Ishikawa (cell line): ENCODE results near the gene ZNF787.

Source experiments
- CEBPB ChIP-seq: IDR thresholded peaks from 2 replicates; pipeline ENCODE4 v1.6.1; 2012
- CREB1 ChIP-seq: IDR thresholded peaks from 2 replicates; pipeline ENCODE4 v1.6.1; 2012; ENCODE audit warnings: low read depth
- EGR1 ChIP-seq: IDR thresholded peaks from 2 replicates; pipeline ENCODE4 v1.6.1; 2012
- EP300 ChIP-seq: IDR thresholded peaks from 2 replicates; pipeline ENCODE4 v1.6.1; 2012; ENCODE audit warnings: borderline replicate concordance
- FOXM1 ChIP-seq: IDR thresholded peaks from 2 replicates; pipeline ENCODE4 v1.6.1; 2012; ENCODE audit warnings: low read depth, borderline replicate concordance
- MAX ChIP-seq: IDR thresholded peaks from 2 replicates; pipeline ENCODE4 v1.6.1; 2012
- NFIC ChIP-seq: IDR thresholded peaks from 2 replicates; pipeline ENCODE4 v1.6.1; 2012
- RAD21 ChIP-seq: IDR thresholded peaks from 2 replicates; pipeline ENCODE4 v1.6.1; 2012; ENCODE audit warnings: low read depth
- REST ChIP-seq: IDR thresholded peaks from 2 replicates; pipeline ENCODE4 v1.6.1; 2012; ENCODE audit warnings: low read depth, mild to moderate bottlenecking
- TAF1 ChIP-seq: IDR thresholded peaks from 2 replicates; pipeline ENCODE4 v1.6.1; 2012; ENCODE audit warnings: low read depth, mild to moderate bottlenecking
- TCF12 ChIP-seq: IDR thresholded peaks from 2 replicates; pipeline ENCODE4 v1.6.1; 2012; ENCODE audit warnings: low read depth
- TEAD4 ChIP-seq: IDR thresholded peaks from 2 replicates; pipeline ENCODE4 v1.6.1; 2012
- USF1 ChIP-seq: IDR thresholded peaks from 2 replicates; pipeline ENCODE4 v1.6.1; 2012
- YY1 ChIP-seq: IDR thresholded peaks from 2 replicates; pipeline ENCODE4 v1.6.1; 2012; ENCODE audit warnings: low read depth
- ZBTB7A ChIP-seq: IDR thresholded peaks from 2 replicates; pipeline ENCODE4 v1.6.1; 2012; ENCODE audit warnings: low read depth

The ZNF787 gene

GRCh38 chr19:56079609-56080008 lies 41.5 kb downstream of the ZNF787 start:
- TF ChIP-seq CEBPB (no peak), CREB1 (no peak), USF1 (no peak), NFIC (no peak), REST (no peak), MAX (no peak), EP300 (no peak), FOXM1 (no peak), TCF12 (no peak), TEAD4 (no peak), YY1 (no peak), RAD21 (no peak), EGR1 (no peak), TAF1 (no peak), ZBTB7A (no peak)

- peak; percentile 81 for TF ChIP-seq RAD21
- no peak for TF ChIP-seq FOXM1
Observed at GRCh38 chr19:56076498-56076897, 44.6 kb downstream of the ZNF787 start.

GRCh38 chr19:56071151-56071550 lies 49.9 kb downstream of the ZNF787 start:
- TF ChIP-seq YY1 = no peak

GRCh38 chr19:56069642-56070041 lies 51.5 kb downstream of the ZNF787 start:
- TF ChIP-seq CEBPB = no peak
- no peak for TF ChIP-seq YY1
- TF ChIP-seq USF1 = no peak
- TF ChIP-seq EP300 = no peak
- no peak for TF ChIP-seq REST
- no peak for TF ChIP-seq TCF12
- no peak for TF ChIP-seq NFIC
- TF ChIP-seq TAF1 = no peak
- no peak for TF ChIP-seq FOXM1
- TF ChIP-seq RAD21 = no peak
- no peak for TF ChIP-seq ZBTB7A
- TF ChIP-seq TEAD4 = no peak
- TF ChIP-seq EGR1 = no peak

- TF ChIP-seq RAD21 = peak; percentile 79
- peak; percentile 54; the same call in 1 of the 2 replicates for TF ChIP-seq ZBTB7A
- TF ChIP-seq TCF12 = no peak
- TF ChIP-seq EGR1 = no peak
Observed at GRCh38 chr19:56066152-56067023, 54.7 kb downstream of the ZNF787 start.

- no peak for TF ChIP-seq TAF1
- TF ChIP-seq USF1 = no peak
- no peak for TF ChIP-seq MAX
- TF ChIP-seq EP300 = no peak
- TF ChIP-seq REST = no peak
- no peak for TF ChIP-seq TEAD4
- TF ChIP-seq RAD21 = no peak
- no peak for TF ChIP-seq TCF12
- TF ChIP-seq ZBTB7A = no peak
- no peak for TF ChIP-seq CEBPB
- no peak for TF ChIP-seq NFIC
Observed at GRCh38 chr19:56053596-56053995, 67.5 kb downstream of the ZNF787 start.
